HUES64 (cell line): Measurements from ENCODE around the gene TMC2.

Experiments
- H3K27ac ChIP-seq: 2 replicates; pipeline ENCODE4 v1.7.0; 2013; ENCODE audit warnings: low read depth, low read length, inconsistent platforms
- H3K27me3 ChIP-seq: 2 replicates; pipeline ENCODE4 v1.6.1; 2013; ENCODE audit warnings: mild to moderate bottlenecking, low read length; ENCODE audit not compliant: insufficient read depth
- H3K36me3 ChIP-seq: 2 replicates; pipeline ENCODE4 v1.6.1; 2013; ENCODE audit warnings: mild to moderate bottlenecking, low read length; ENCODE audit not compliant: insufficient read depth
- H3K4me1 ChIP-seq: 2 replicates; pipeline ENCODE4 v1.6.1; 2013; ENCODE audit warnings: mild to moderate bottlenecking, low read length, moderate library complexity; ENCODE audit not compliant: insufficient read depth
- H3K4me3 ChIP-seq: 2 replicates; pipeline ENCODE4 v1.5.1; 2013; ENCODE audit warnings: mild to moderate bottlenecking, low read length, moderate library complexity
- H3K9ac ChIP-seq: 2 replicates; pipeline ENCODE4 v1.6.1; 2013; ENCODE audit warnings: mild to moderate bottlenecking, low read depth, low read length
- H3K9me3 ChIP-seq: 2 replicates; pipeline ENCODE4 v1.6.1; 2013; ENCODE audit warnings: low read depth, low read length; ENCODE audit not compliant: insufficient read depth
- WGBS: fragments of 150-250, 120-280 bp; methylation state at CpG from one replicate; pipeline ENCODE4 v1.1.7; 2013; ENCODE audit warnings: missing lambda C conversion rate; 5-methylcytosine and 5-hydroxymethylcytosine counted together

The TMC2 gene

DNA sequence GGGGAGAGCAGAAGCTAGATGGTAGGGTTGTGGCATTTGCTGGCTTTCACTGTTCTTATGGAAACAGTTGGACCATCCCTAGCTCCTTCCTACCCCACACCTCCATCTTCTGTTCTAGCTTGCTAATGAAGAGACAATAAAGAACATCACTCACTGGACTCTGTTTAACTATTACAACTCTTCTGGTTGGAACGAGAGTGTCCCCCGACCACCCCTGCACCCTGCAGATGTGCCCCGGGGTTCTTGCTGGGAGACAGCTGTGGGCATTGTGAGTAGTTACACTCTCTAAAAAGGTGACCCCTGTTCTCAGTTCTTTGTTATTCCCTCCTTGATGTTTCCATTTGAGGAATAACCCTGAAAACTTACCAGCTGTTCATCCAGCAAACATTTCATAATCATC, 75.7 kb downstream of the TMC2 start:
- WGBS, result 91% methylated on average over 3 of the region's 3 CpGs
- no peak overlapping the region for H3K4me3 ChIP-seq
- no peaks in the 10 kb centered on the region for H3K36me3 ChIP-seq
- peaks cover 12% of the 10 kb centered on the region for H3K27me3 ChIP-seq
- H3K27ac ChIP-seq, result no peak overlapping the region
- H3K4me1 ChIP-seq, result no peaks in the 10 kb centered on the region
- H3K9ac ChIP-seq, result no peak overlapping the region
- H3K9me3 ChIP-seq, result peaks cover 5% of the 10 kb centered on the region

DNA sequence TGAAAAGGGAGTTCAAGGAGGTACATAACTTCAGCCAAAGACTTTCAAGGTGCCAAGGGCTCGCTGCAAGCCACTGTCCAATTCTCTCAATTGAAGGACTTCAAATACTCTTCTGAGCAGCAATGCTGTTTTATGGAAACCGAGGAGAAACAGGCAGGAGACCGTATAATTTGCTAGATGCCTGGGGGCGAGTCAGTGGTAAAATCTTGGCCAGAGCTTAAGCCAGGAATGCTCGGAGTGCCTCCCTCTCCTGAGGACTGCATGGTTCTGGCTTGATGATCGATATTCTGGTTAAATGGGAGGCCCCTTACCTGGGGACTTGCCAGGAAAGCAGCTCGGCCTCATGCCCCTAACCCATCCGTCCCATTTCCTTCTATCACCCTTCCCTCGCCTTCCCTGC, 80.3 kb downstream of the TMC2 start:
- Histone ChIP-seq H3K27me3 (peaks cover 8% of the 10 kb centered on the region), H3K4me1 (no peaks in the 10 kb centered on the region), H3K9ac (no peak overlapping the region), H3K27ac (no peak overlapping the region), H3K4me3 (no peak overlapping the region), H3K9me3 (no peaks in the 10 kb centered on the region), H3K36me3 (no peaks in the 10 kb centered on the region)
- WGBS, result 87% methylated on average over 9 of the region's 9 CpGs

- WGBS, result 85% methylated on average over 15 of the region's 16 CpGs
These were observed 80.8 kb downstream of the TMC2 start for GRCh38 chr20:2617099-2617714.

GRCh38 chr20:2618815-2619214, 82.4 kb downstream of the TMC2 start:
- H3K9me3 ChIP-seq, result no peaks in the 10 kb centered on the region
- peaks cover 5% of the 10 kb centered on the region for H3K27me3 ChIP-seq
- no peaks in the 10 kb centered on the region for H3K36me3 ChIP-seq
- WGBS, result 91% methylated on average over 6 of the region's 6 CpGs
- no peaks in the 10 kb centered on the region for H3K4me1 ChIP-seq
- H3K9ac ChIP-seq, result no peak overlapping the region
- no peak overlapping the region for H3K27ac ChIP-seq
- no peak overlapping the region for H3K4me3 ChIP-seq

More at GRCh38 chr20:2617099-2617714, 80.8 kb downstream of the TMC2 start:
- Histone ChIP-seq H3K9ac (no peak overlapping the region), H3K27me3 (peaks cover 6% of the 10 kb centered on the region), H3K4me3 (no peak overlapping the region), H3K27ac (no peak overlapping the region), H3K9me3 (no peaks in the 10 kb centered on the region), H3K36me3 (no peaks in the 10 kb centered on the region), H3K4me1 (no peaks in the 10 kb centered on the region)

DNA sequence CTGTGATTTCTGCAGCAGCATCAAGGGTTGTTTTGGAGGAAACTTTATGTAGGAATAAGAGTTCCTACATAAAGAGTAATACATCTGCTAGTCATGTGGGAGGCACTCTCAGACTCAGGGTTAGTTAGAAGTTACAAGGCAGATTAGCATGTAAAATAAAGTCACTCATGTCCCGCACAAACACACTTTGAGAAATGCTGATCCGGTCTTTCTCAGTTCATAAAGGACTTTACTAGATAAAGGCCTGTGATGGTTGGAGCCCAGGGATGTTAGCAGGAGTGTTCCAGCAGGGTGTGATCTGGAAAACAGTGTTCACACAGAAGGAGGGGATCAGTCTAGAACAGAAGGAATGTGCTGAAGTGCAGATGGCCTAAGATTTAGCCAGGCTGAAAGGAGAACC, 83.0 kb downstream of the TMC2 start:
- no peaks in the 10 kb centered on the region for H3K4me1 ChIP-seq
- H3K9ac ChIP-seq, result no peak overlapping the region
- no peaks in the 10 kb centered on the region for H3K9me3 ChIP-seq
- 75% methylated on average over 2 of the region's 2 CpGs for WGBS
- H3K4me3 ChIP-seq, result no peak overlapping the region
- H3K36me3 ChIP-seq, result no peaks in the 10 kb centered on the region
- H3K27ac ChIP-seq, result no peak overlapping the region
- H3K27me3 ChIP-seq, result peaks cover 5% of the 10 kb centered on the region

DNA sequence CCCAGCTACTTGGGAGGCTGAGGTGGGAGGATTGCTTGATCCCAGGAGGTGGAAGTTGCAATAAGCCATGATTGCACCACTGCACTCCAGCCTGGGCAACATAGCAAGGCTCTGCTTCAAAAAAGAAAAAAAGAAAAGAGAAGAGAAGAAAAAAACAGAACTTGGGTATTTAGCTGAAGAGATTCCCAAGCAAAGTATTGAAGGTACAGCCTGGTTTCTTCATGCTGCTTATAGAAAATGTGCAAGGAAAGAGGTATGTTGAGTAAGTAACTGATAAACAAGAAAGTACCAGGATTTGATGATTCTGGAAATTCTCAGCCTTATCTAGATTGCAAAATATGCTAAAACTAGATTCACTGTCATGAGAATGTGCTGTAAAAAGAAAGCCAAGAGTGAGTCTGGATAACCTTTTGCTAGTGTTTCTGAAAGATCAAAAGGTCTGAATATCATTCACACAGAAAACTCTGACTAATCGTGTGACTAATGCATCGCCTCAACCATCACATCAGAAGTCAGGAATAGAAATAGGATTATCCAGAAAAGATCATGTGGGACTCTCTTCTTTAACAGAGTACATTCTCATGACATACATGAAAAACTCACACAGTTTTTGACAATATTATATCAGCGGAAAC, 83.7 kb downstream of the TMC2 start:
- Histone ChIP-seq H3K27ac (no peak overlapping the region), H3K9me3 (no peaks in the 10 kb centered on the region), H3K36me3 (no peaks in the 10 kb centered on the region), H3K4me3 (no peak overlapping the region), H3K4me1 (no peaks in the 10 kb centered on the region), H3K9ac (no peak overlapping the region), H3K27me3 (peaks cover 5% of the 10 kb centered on the region)
- whole genome bisulfite sequencing, result 93% methylated on average over 3 of the region's 3 CpGs

DNA sequence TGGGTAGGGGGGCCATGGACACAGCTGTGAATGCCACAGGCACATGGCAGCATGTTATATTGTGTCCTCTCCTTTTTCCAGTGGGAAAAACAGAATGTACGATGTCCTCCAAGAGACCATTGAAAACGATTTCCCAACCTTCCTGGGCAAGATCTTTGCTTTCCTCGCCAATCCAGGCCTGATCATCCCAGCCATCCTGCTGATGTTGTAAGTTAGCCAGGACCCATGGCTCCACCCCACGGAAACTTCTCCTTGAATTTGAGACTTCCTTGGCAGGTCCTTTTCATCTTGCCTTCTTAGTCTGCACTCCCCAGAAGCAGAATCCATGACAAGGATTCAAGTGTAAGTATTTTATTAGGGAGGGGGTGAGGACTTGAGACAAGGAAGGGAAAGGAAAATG, 87.8 kb downstream of the TMC2 start:
- no peak overlapping the region for H3K9ac ChIP-seq

GRCh38 chr20:2625062-2625461, 88.7 kb downstream of the TMC2 start:
- Histone ChIP-seq H3K27ac (no peak overlapping the region), H3K4me1 (no peaks in the 10 kb centered on the region), H3K36me3 (no peaks in the 10 kb centered on the region), H3K9ac (no peak overlapping the region), H3K27me3 (no peaks in the 10 kb centered on the region), H3K9me3 (no peaks in the 10 kb centered on the region), H3K4me3 (no peak overlapping the region)
- 92% methylated on average over 2 of the region's 2 CpGs for WGBS

More for the DNA sequence above, 87.8 kb downstream of the TMC2 start:
- Histone ChIP-seq H3K27ac (no peak overlapping the region), H3K4me1 (no peaks in the 10 kb centered on the region), H3K36me3 (no peaks in the 10 kb centered on the region), H3K4me3 (no peak overlapping the region), H3K27me3 (no peaks in the 10 kb centered on the region), H3K9me3 (no peaks in the 10 kb centered on the region)
- 88% methylated on average over 4 of the region's 4 CpGs for WGBS

DNA sequence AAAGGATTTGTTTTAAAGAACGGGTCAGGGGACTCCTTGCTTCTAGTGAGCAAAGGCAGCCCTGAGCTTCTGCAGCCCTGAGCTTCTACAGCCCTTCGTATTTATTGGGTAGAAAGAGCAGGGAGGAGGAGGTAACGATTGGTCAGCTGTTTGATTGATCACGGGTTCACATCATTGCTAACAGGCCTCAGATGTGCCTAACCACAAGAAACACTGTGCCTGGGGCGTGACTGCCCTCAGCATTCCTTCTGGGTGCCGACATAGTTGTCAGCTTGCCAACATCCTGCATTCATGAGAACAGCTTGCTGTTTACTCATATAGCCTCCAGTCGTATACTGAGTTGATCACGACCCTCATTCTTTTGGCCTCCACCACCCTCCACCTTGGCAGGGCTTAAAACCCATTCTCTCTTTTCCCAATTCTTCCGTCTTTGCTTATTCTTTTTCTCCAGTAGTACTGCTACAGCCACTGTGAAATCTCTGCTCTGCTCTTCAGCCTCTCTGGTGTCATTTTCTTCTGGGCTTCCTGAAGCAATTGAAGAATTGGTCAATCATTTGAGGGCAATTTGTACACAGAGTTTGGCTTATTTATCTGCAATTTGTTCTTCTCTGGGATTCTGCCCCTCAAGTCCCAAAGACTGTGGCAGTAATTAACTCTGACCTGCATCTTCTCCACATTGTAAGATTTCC, 90.6 kb downstream of the TMC2 start:
- WGBS, result 78% methylated on average over 9 of the region's 9 CpGs
- Histone ChIP-seq H3K27me3 (no peaks in the 10 kb centered on the region), H3K27ac (no peak overlapping the region), H3K4me1 (no peaks in the 10 kb centered on the region), H3K36me3 (no peaks in the 10 kb centered on the region), H3K9me3 (no peaks in the 10 kb centered on the region), H3K4me3 (no peak overlapping the region), H3K9ac (no peak overlapping the region)

GRCh38 chr20:2631228-2631627, 94.9 kb downstream of the TMC2 start:
- WGBS, result 17% methylated on average over 1 of the region's 1 CpG
- H3K4me1 ChIP-seq, result no peaks in the 10 kb centered on the region
- no peaks in the 10 kb centered on the region for H3K36me3 ChIP-seq

GRCh38 chr20:2633381-2633780, 97.0 kb downstream of the TMC2 start:
- no peak overlapping the region for H3K27ac ChIP-seq
- H3K36me3 ChIP-seq, result no peaks in the 10 kb centered on the region
- H3K4me3 ChIP-seq, result no peak overlapping the region
- H3K9ac ChIP-seq, result no peak overlapping the region
- WGBS, result 42% methylated on average over 1 of the region's 1 CpG
- H3K4me1 ChIP-seq, result no peaks in the 10 kb centered on the region
- no peaks in the 10 kb centered on the region for H3K9me3 ChIP-seq
- peaks cover 8% of the 10 kb centered on the region; the same call in 1 of the 2 replicates for H3K27me3 ChIP-seq

More at GRCh38 chr20:2631228-2631627, 94.9 kb downstream of the TMC2 start:
- H3K27me3 ChIP-seq, result peaks cover 8% of the 10 kb centered on the region; the same call in 1 of the 2 replicates
- no peaks in the 10 kb centered on the region for H3K9me3 ChIP-seq
- no peak overlapping the region for H3K27ac ChIP-seq
- H3K9ac ChIP-seq, result no peak overlapping the region
- H3K4me3 ChIP-seq, result no peak overlapping the region
